Colonic mucosa (tissue), 4 donors: Measurements from ENCODE around the gene APBB2. TPM values are rescaled to one million over a fixed set of nuclear protein-coding genes. Genes with fewer than 3 reads are reported as not detected.

Experiments
- DNase-seq: peaks from one replicate; pipeline ENCODE4 v3.0.0-alpha.2; 2020
- H3K27ac ChIP-seq: fragments of 200-600 bp; one replicate; pipeline ENCODE4 v1.8.0; 2021
- H3K27me3 ChIP-seq: fragments of 200-600 bp; one replicate; pipeline ENCODE4 v1.8.0; 2021
- H3K36me3 ChIP-seq: fragments of 200-600 bp; one replicate; pipeline ENCODE4 v1.8.0; 2021
- H3K4me1 ChIP-seq: fragments of 200-600 bp; one replicate; pipeline ENCODE4 v1.8.0; 2021; ENCODE audit warnings: mild to moderate bottlenecking
- H3K4me3 ChIP-seq: fragments of 200-600 bp; one replicate; pipeline ENCODE4 v1.8.0; 2021
- H3K9ac ChIP-seq, 2 donors: one replicate each; pipeline ENCODE4 v1.7.0; 2013; ENCODE audit warnings: control low read depth in 2 of 2, low read depth in 2 of 2, low read length in 2 of 2
- H3K9me3 ChIP-seq: fragments of 200-600 bp; one replicate; pipeline ENCODE4 v1.8.0; 2021
- CTCF ChIP-seq: fragments of 200-600 bp; IDR thresholded peaks from one replicate; pipeline ENCODE4 v1.8.0; 2022; ENCODE audit warnings: antibody characterized with exemption, mild to moderate bottlenecking
- intact Hi-C: fragments of 100-400 bp; cut with DNase I; formaldehyde crosslinking; loops from one replicate; pipeline ENCODE4 v1.14.1; 2022
- total RNA-seq, 2 donors: library from RNA; stranded (reverse); fragmentation: NEBNext Ultra II Directional in 1 of 2; extraction: Animal tissue kit (Norgen Biotek cat#: 25700) in 1 of 2; gene quantifications; one replicate each; pipeline ENCODE4 v1.2.1, GENCODE V29; 2021
- donor health status: healthy.
- donor health status: DM: no; HTN: no; CAD: no.
- donor health status: DM: no; HTN: no; CAD: no.

Gene APBB2
- total RNA-seq, 2 donors from 2014 or later: 22.8 to 27.5 TPM

- Histone ChIP-seq H3K27ac (no peak overlapping the region), H3K4me3 (no peak overlapping the region), H3K36me3 (no peaks in the 10 kb centered on the region), H3K9ac (no peak overlapping the region), H3K9me3 (no peaks in the 10 kb centered on the region), H3K4me1 (no peaks in the 10 kb centered on the region), H3K27me3 (no peaks in the 10 kb centered on the region)
- no peak for DNase-seq
- intact Hi-C loops: loop anchor here (5.0 kb wide), 1 partner anchor 103 kb away; no protein-coding TSS in a partner anchor
- TF ChIP-seq CTCF: no peak
Observed at GRCh38 chr4:40840255-40840984, 373.9 kb downstream of the APBB2 start.

GRCh38 chr4:40838742-40839141 lies 375.6 kb downstream of the APBB2 start:
- Histone ChIP-seq H3K36me3 (no peaks in the 10 kb centered on the region), H3K9ac (no peak overlapping the region), H3K9me3 (no peaks in the 10 kb centered on the region), H3K4me1 (no peaks in the 10 kb centered on the region), H3K27me3 (no peaks in the 10 kb centered on the region), H3K4me3 (no peak overlapping the region), H3K27ac (no peak overlapping the region)
- no peak for DNase-seq
- intact Hi-C loops: no loop called here
- no peak for TF ChIP-seq CTCF

- Histone ChIP-seq H3K27me3 (no peaks in the 10 kb centered on the region), H3K9ac (no peak overlapping the region), H3K9me3 (no peaks in the 10 kb centered on the region), H3K4me1 (no peaks in the 10 kb centered on the region), H3K4me3 (no peak overlapping the region), H3K27ac (no peak overlapping the region), H3K36me3 (no peaks in the 10 kb centered on the region)
- no peak for TF ChIP-seq CTCF
- intact Hi-C loops: no loop called here
- DNase-seq: no peak
Observed at GRCh38 chr4:40837094-40837870, 377.1 kb downstream of the APBB2 start.

- no peak for TF ChIP-seq CTCF
- Histone ChIP-seq H3K4me1 (no peaks in the 10 kb centered on the region), H3K9ac (no peak overlapping the region), H3K27me3 (no peaks in the 10 kb centered on the region), H3K9me3 (no peaks in the 10 kb centered on the region), H3K36me3 (no peaks in the 10 kb centered on the region), H3K4me3 (no peak overlapping the region), H3K27ac (no peak overlapping the region)
- no peak for DNase-seq
- intact Hi-C loops: no loop called here
Observed at GRCh38 chr4:40833212-40833611, 381.1 kb downstream of the APBB2 start.

- H3K27ac ChIP-seq: no peak overlapping the region
- no peak overlapping the region for H3K9ac ChIP-seq
- TF ChIP-seq CTCF: no peak
- no peaks in the 10 kb centered on the region for H3K9me3 ChIP-seq
- no peaks in the 10 kb centered on the region for H3K4me1 ChIP-seq
- no peak for DNase-seq
- H3K4me3 ChIP-seq: no peak overlapping the region
- no peaks in the 10 kb centered on the region for H3K36me3 ChIP-seq
- H3K27me3 ChIP-seq: no peaks in the 10 kb centered on the region
- intact Hi-C loops: no loop called here
Observed at GRCh38 chr4:40832175-40832574, 382.2 kb downstream of the APBB2 start.
